Caco-2 (cell line): ENCODE data around the gene FOXB1. TPM values are rescaled to one million over a fixed set of nuclear protein-coding genes. Genes with fewer than 3 reads are reported as not detected.

Experiments used
- BruUV-seq: library from RNA; stranded (reverse); fragments of 400-500 nt; replicated peaks from 2 replicates; lab custom pipeline; 2021; lab: Mats Ljungman, UMichigan
- CTCF ChIA-PET: fragments of 300-600 bp; sonication (Branson Sonifier 250); formaldehyde crosslinking; loops from one replicate; lab custom pipeline; 2022; ENCODE audit warnings: antibody characterized with exemption; lab: Charles Lee
- POLR2A ChIA-PET: fragments of 300-600 bp; sonication (Branson Sonifier 250); formaldehyde crosslinking; loops from one replicate; lab custom pipeline; 2022; ENCODE audit warnings: antibody characterized with exemption; lab: Charles Lee
- DNase-seq, 2 experiments: peaks; one replicate each; pipeline versions ENCODE4 v3.0.0 to v3.0.0-alpha.2; 2020 to 2022
- H3K27me3 ChIP-seq: replicated peaks from 2 replicates; pipeline ENCODE4 v1.6.0; 2011; ENCODE audit warnings: low read length; ENCODE audit not compliant: control insufficient read depth, insufficient read depth
- H3K36me3 ChIP-seq: 2 replicates; pipeline ENCODE4 v1.5.1; 2011; ENCODE audit warnings: low read length; ENCODE audit not compliant: control insufficient read depth, insufficient read depth
- H3K4me1 ChIP-seq: fragments of 250-450 bp; sonication (Bioruptor Pico); 2 replicates; pipeline ENCODE4 v1.5.1; 2020; ENCODE audit warnings: mild to moderate bottlenecking
- H3K4me3 ChIP-seq: 2 replicates; pipeline ENCODE4 v1.5.1; 2011; ENCODE audit warnings: low read depth, mild to moderate bottlenecking, control low read depth, low read length
- H3K9me3 ChIP-seq: fragments of 250-450 bp; sonication (Bioruptor Pico); 2 replicates; pipeline ENCODE4 v1.5.1; 2020; ENCODE audit warnings: mild to moderate bottlenecking, moderate library complexity
- H3K27ac Mint-ChIP-seq: one replicate; pipeline ENCODE4 v1.8.0; 2022; ENCODE audit warnings: mixed read lengths; ENCODE audit not compliant: unreplicated experiment
- H3K27me3 Mint-ChIP-seq: one replicate; pipeline ENCODE4 v1.8.0; 2022; ENCODE audit warnings: mixed read lengths; ENCODE audit not compliant: insufficient read depth, unreplicated experiment
- H3K36me3 Mint-ChIP-seq: one replicate; pipeline ENCODE4 v1.8.0; 2022; ENCODE audit warnings: mild to moderate bottlenecking, mixed read lengths; ENCODE audit not compliant: insufficient read depth, unreplicated experiment
- H3K4me1 Mint-ChIP-seq: one replicate; pipeline ENCODE4 v1.8.0; 2022; ENCODE audit warnings: low read depth, mixed read lengths; ENCODE audit not compliant: unreplicated experiment
- H3K4me3 Mint-ChIP-seq: one replicate; pipeline ENCODE4 v1.8.0; 2022; ENCODE audit warnings: mild to moderate bottlenecking, moderate library complexity, mixed read lengths; ENCODE audit not compliant: unreplicated experiment
- H3K9me3 Mint-ChIP-seq: one replicate; pipeline ENCODE4 v1.8.0; 2022; ENCODE audit warnings: mixed read lengths; ENCODE audit not compliant: unreplicated experiment
- CTCF ChIP-seq, 2 experiments: fragments of 200-600 bp in 1 of 2; IDR thresholded peaks; 1 replicate in 1 of 2; 2 replicates in 1 of 2; pipeline versions ENCODE4 v1.5.1 to v1.8.0; 2011 to 2022; ENCODE audit warnings: antibody characterized with exemption in 1 of 2, control low read depth in 1 of 2, inconsistent platforms in 1 of 2, low read depth in 1 of 2, low read length in 1 of 2, mild to moderate bottlenecking in 1 of 2, moderate library complexity in 1 of 2; ENCODE audit not compliant: insufficient read depth in 1 of 2, severe bottlenecking in 1 of 2, unreplicated experiment in 1 of 2
- intact Hi-C: fragments of 100-400 bp; cut with micrococcal nuclease; formaldehyde crosslinking; loops from one replicate; pipeline ENCODE4 v1.10.0; 2022; ENCODE audit not compliant: unreplicated experiment
- total RNA-seq: library from RNA; stranded (reverse); gene quantifications from 2 replicates; pipeline ENCODE4 v1.2.3, GENCODE V29; 2022

FOXB1 gene
- total RNA-seq, 1 experiment from 2014 or later = not detected

- Mint-ChIP-seq H3K27me3 (peaks cover 35% of the 10 kb centered on the region), H3K36me3 (no peaks in the 10 kb centered on the region), H3K9me3 (no peaks in the 10 kb centered on the region), H3K27ac (no peak overlapping the region), H3K4me3 (no peak overlapping the region), H3K4me1 (no peaks in the 10 kb centered on the region)
- Histone ChIP-seq H3K9me3 (no peaks in the 10 kb centered on the region), H3K4me1 (no peaks in the 10 kb centered on the region; the same call in 1 of the 2 replicates), H3K27me3 (no peaks in the 10 kb centered on the region; the same call in 1 of the 2 replicates), H3K4me3 (no peak overlapping the region), H3K36me3 (no peaks in the 10 kb centered on the region)
- no peak for TF ChIP-seq CTCF (IDR thresholded peaks at IDR 0.05; ENCODE audit: insufficient read depth in 1 of 2, low read depth in 1 of 2, low read length in 1 of 2, severe bottlenecking in 1 of 2, unreplicated experiment in 1 of 2)
- ChIA-PET CTCF (no interaction called here), POLR2A (no interaction called here)
- no peak for DNase-seq
- no TSS peak for BruUV-seq
- intact Hi-C loops = no loop called here
Measured at GRCh38 chr15:59994888-59995557, 9.1 kb upstream of the FOXB1 start.

- no peak overlapping the region for H3K4me3 ChIP-seq
- POLR2A ChIA-PET = no interaction called here
- Mint-ChIP-seq H3K27ac (no peak overlapping the region), H3K4me1 (no peaks in the 10 kb centered on the region), H3K4me3 (no peak overlapping the region), H3K36me3 (no peaks in the 10 kb centered on the region), H3K27me3 (peaks cover 40% of the 10 kb centered on the region), H3K9me3 (no peaks in the 10 kb centered on the region)
- no peaks in the 10 kb centered on the region; the same call in 1 of the 2 replicates for H3K4me1 ChIP-seq
- no peaks in the 10 kb centered on the region for H3K36me3 ChIP-seq
- no peaks in the 10 kb centered on the region; the same call in 1 of the 2 replicates for H3K27me3 ChIP-seq
- DNase-seq = no peak
- H3K9me3 ChIP-seq = no peaks in the 10 kb centered on the region
- intact Hi-C loops = no loop called here
- TF ChIP-seq CTCF (IDR thresholded peaks at IDR 0.05; ENCODE audit: insufficient read depth in 1 of 2, low read depth in 1 of 2, low read length in 1 of 2, severe bottlenecking in 1 of 2, unreplicated experiment in 1 of 2) = no peak
- BruUV-seq = no TSS peak
- CTCF ChIA-PET = no interaction called here
Measured at GRCh38 chr15:59995568-59996297, 8.4 kb upstream of the FOXB1 start.

- H3K27me3 Mint-ChIP-seq = peaks cover 40% of the 10 kb centered on the region
- H3K36me3 ChIP-seq = no peaks in the 10 kb centered on the region
- no peaks in the 10 kb centered on the region; the same call in 1 of the 2 replicates for H3K27me3 ChIP-seq
- TF ChIP-seq CTCF (IDR thresholded peaks at IDR 0.05; ENCODE audit: insufficient read depth in 1 of 2, low read depth in 1 of 2, low read length in 1 of 2, severe bottlenecking in 1 of 2, unreplicated experiment in 1 of 2) = no peak
- H3K27ac Mint-ChIP-seq = no peak overlapping the region
- peak overlapping the region; percentile 19 for H3K4me3 ChIP-seq
- ChIA-PET POLR2A (no interaction called here), CTCF (no interaction called here)
- no peaks in the 10 kb centered on the region for H3K9me3 ChIP-seq
- peak overlapping the region; percentile 25 for H3K4me3 Mint-ChIP-seq
- no peaks in the 10 kb centered on the region; the same call in 1 of the 2 replicates for H3K4me1 ChIP-seq
- H3K4me1 Mint-ChIP-seq = no peaks in the 10 kb centered on the region
- H3K36me3 Mint-ChIP-seq = no peaks in the 10 kb centered on the region
- intact Hi-C loops = no loop called here
- no peaks in the 10 kb centered on the region for H3K9me3 Mint-ChIP-seq
- peak in 1 of 2 experiments; percentile 58 for DNase-seq
- no TSS peak for BruUV-seq
Measured at GRCh38 chr15:59996298-59997041, 7.6 kb upstream of the FOXB1 start.
